Activated gamma-delta T cell (primary cell): ENCODE results near the gene S100A12.

ENCODE experiments used
- DNase-seq: peaks from one replicate; lab custom pipeline; 2025; lab: John Stamatoyannopoulos, UW

S100A12 gene

GRCh38 chr1:153397051-153397923, 21.9 kb upstream of the S100A12 start:
- DNase-seq, result no peak

GRCh38 chr1:153396461-153396860, 21.0 kb upstream of the S100A12 start:
- DNase-seq, result no peak

GRCh38 chr1:153395776-153396175, 20.4 kb upstream of the S100A12 start:
- no peak for DNase-seq

- DNase-seq, result no peak
Measured at GRCh38 chr1:153395136-153395685, 19.8 kb upstream of the S100A12 start.

GRCh38 chr1:153394391-153394790, 19.0 kb upstream of the S100A12 start:
- DNase-seq, result no peak

- DNase-seq, result no peak
Measured at GRCh38 chr1:153393926-153394325, 18.5 kb upstream of the S100A12 start.

GRCh38 chr1:153392822-153393221, 17.4 kb upstream of the S100A12 start:
- no peak for DNase-seq

- DNase-seq, result no peak
Measured at GRCh38 chr1:153392258-153392657, 16.8 kb upstream of the S100A12 start.

GRCh38 chr1:153390938-153391710, 15.7 kb upstream of the S100A12 start, which contains the start of gene S100A8:
Gene S100A8, minus strand, starts transcription at chr1:153391073. Its CDS starts 538 bp downstream, at chr1:153390535.
- DNase-seq, result no peak

- DNase-seq, result no peak
Measured at GRCh38 chr1:153389973-153390879, 14.8 kb upstream of the S100A12 start.

GRCh38 chr1:153389401-153389800, 14.0 kb upstream of the S100A12 start:
- DNase-seq, result no peak

GRCh38 chr1:153387785-153388184, 12.4 kb upstream of the S100A12 start:
- DNase-seq, result no peak

GRCh38 chr1:153387001-153387400, 11.6 kb upstream of the S100A12 start:
- DNase-seq, result no peak

GRCh38 chr1:153386500-153386901, 11.1 kb upstream of the S100A12 start:
- no peak for DNase-seq

GRCh38 chr1:153384958-153385580, 9.6 kb upstream of the S100A12 start:
- no peak for DNase-seq

GRCh38 chr1:153380711-153381110, 5.3 kb upstream of the S100A12 start:
- no peak for DNase-seq

GRCh38 chr1:153379591-153379990, 4.2 kb upstream of the S100A12 start:
- no peak for DNase-seq

GRCh38 chr1:153374071-153374470, 1.4 kb downstream of the S100A12 start:
- no peak for DNase-seq

GRCh38 chr1:153372571-153372970, 2.9 kb downstream of the S100A12 start:
- no peak for DNase-seq

GRCh38 chr1:153371231-153371630, 4.2 kb downstream of the S100A12 start:
- DNase-seq, result no peak

- no peak for DNase-seq
Measured at GRCh38 chr1:153370146-153370545, 5.3 kb downstream of the S100A12 start.
